Measurements from ENCODE around the gene RXFP2.

RXFP2 gene

GRCh38 chr13:31835932-31836331 lies 96.6 kb downstream of the RXFP2 start:
- DNase-seq (ENCODE audit: low spot score), result no peak

GRCh38 chr13:31843044-31843443 lies 103.7 kb downstream of the RXFP2 start:
- no peak for DNase-seq (ENCODE audit: low spot score)

GRCh38 chr13:31846182-31846938 lies 107.0 kb downstream of the RXFP2 start:
- DNase-seq (ENCODE audit: low spot score), result peak; percentile 63

GRCh38 chr13:31846961-31847752 lies 107.8 kb downstream of the RXFP2 start:
- DNase-seq (ENCODE audit: low spot score), result peak; percentile 13

- DNase-seq (ENCODE audit: low spot score), result no peak
Measured at GRCh38 chr13:31848621-31849020, 109.3 kb downstream of the RXFP2 start.

- no peak for DNase-seq (ENCODE audit: low spot score)
Measured at GRCh38 chr13:31849206-31849605, 109.9 kb downstream of the RXFP2 start.

- no peak for DNase-seq (ENCODE audit: low spot score)
Measured at GRCh38 chr13:31850041-31850555, 110.8 kb downstream of the RXFP2 start.

GRCh38 chr13:31851216-31851615 lies 111.9 kb downstream of the RXFP2 start:
- DNase-seq (ENCODE audit: low spot score), result no peak

Measured in HuH-7.5 (cell line).